HCT116 (cell line): Measurements from ENCODE around the gene SLC25A47. TPM values are rescaled to one million over a fixed set of nuclear protein-coding genes. Genes with fewer than 3 reads are reported as not detected.

Experiments
- ATAC-seq: fragments of 200-7000 bp; cut with Tn5 transposase; 2 replicates; pipeline ENCODE4 v1.9.1; 2020; ENCODE audit warnings: mild to moderate bottlenecking, moderate library complexity
- BruUV-seq: library from RNA; stranded (reverse); fragments of 400-500 nt; replicated peaks from 2 replicates; lab custom pipeline; 2021; lab: Mats Ljungman, UMichigan
- CTCF ChIA-PET: fragments of 300-600 bp; sonication (Branson Sonifier 250); formaldehyde crosslinking; loops from one replicate; lab custom pipeline; 2021; ENCODE audit warnings: antibody characterized with exemption; lab: Charles Lee
- POLR2A ChIA-PET: fragments of 300-600, 350-600 bp; sonication (Branson Sonifier 250); formaldehyde crosslinking; loops from one replicate; lab custom pipeline; 2021; ENCODE audit warnings: antibody characterized with exemption; lab: Charles Lee
- RAD21 ChIA-PET, 2 experiments: fragments of 300-600 bp; sonication (Branson Sonifier 250); formaldehyde crosslinking; loops; one replicate each; lab custom pipeline; 2023; ENCODE audit warnings: low total read pairs in 2 of 2; ENCODE audit not compliant: uncharacterized antibody in 2 of 2, unreplicated experiment in 2 of 2, low non-redundant PET in 1 of 2; lab: Charles Lee
- DNase-seq: peaks from one replicate; pipeline ENCODE4 v3.0.0-alpha.2; 2010; ENCODE audit warnings: low read depth, low spot score
- H2AFZ ChIP-seq: fragments of 200-600 bp; shearing (Covaris generic), sonication (generic); 2 replicates; pipeline ENCODE4 v1.6.1; 2017; ENCODE audit warnings: low read depth, mixed run types, mixed read lengths, antibody characterized with exemption, low read length; ENCODE audit not compliant: poor library complexity, severe bottlenecking
- H3K27ac ChIP-seq: 2 replicates; pipeline ENCODE4 v1.5.1; 2012; ENCODE audit warnings: low read depth, low read length
- H3K27me3 ChIP-seq: fragments of 200-600 bp; sonication (generic); 2 replicates; pipeline ENCODE4 v1.6.1; 2016; ENCODE audit warnings: mixed run types, low read length, mixed read lengths; ENCODE audit not compliant: insufficient read depth
- H3K36me3 ChIP-seq, 2 experiments: fragments of 200-500 bp in 1 of 2; fragments of 200-600 bp in 1 of 2; sonication (Bioruptor generic) in 1 of 2; sonication (generic) in 1 of 2; 2 replicates each; pipeline versions ENCODE4 v1.5.1 to v1.6.1; 2014 to 2016; ENCODE audit warnings: low read length in 2 of 2, inconsistent platforms in 1 of 2, mixed read lengths in 1 of 2, mixed run types in 1 of 2; ENCODE audit not compliant: insufficient read depth in 2 of 2, control insufficient read depth in 1 of 2
- H3K4me1 ChIP-seq, 2 experiments: fragments of 200-600 bp in 1 of 2; sonication (generic) in 1 of 2; 2 replicates each; pipeline versions ENCODE4 v1.5.1 to v1.6.1; 2012 to 2017; ENCODE audit warnings: low read length in 2 of 2, inconsistent platforms in 1 of 2, mild to moderate bottlenecking in 1 of 2, mixed read lengths in 1 of 2, mixed run types in 1 of 2, moderate library complexity in 1 of 2; ENCODE audit not compliant: insufficient read depth in 2 of 2, control insufficient read depth in 1 of 2
- H3K4me2 ChIP-seq: fragments of 200-600 bp; sonication (generic); 2 replicates; pipeline ENCODE4 v1.6.1; 2017; ENCODE audit warnings: mixed run types, low read length, mixed read lengths
- H3K4me3 ChIP-seq, 2 experiments: fragments of 200-600 bp in 1 of 2; sonication (generic) in 1 of 2; replicated peaks in 1 of 2; 2 replicates each; pipeline ENCODE4 v1.5.1; 2011 to 2016; ENCODE audit warnings: low read length in 2 of 2, control low read depth in 1 of 2, low read depth in 1 of 2, mild to moderate bottlenecking in 1 of 2, mixed read lengths in 1 of 2, mixed run types in 1 of 2
- H3K79me2 ChIP-seq: fragments of 200-600 bp; sonication (generic); 2 replicates; pipeline ENCODE4 v1.6.1; 2017; ENCODE audit warnings: mild to moderate bottlenecking, mixed run types, low read length, moderate library complexity, mixed read lengths; ENCODE audit not compliant: insufficient read depth
- H3K9ac ChIP-seq: fragments of 200-600 bp; sonication (generic); 2 replicates; pipeline ENCODE4 v1.6.1; 2016; ENCODE audit warnings: low read length, mixed read lengths
- H3K9me2 ChIP-seq: fragments of 200-600 bp; sonication (generic), shearing (Covaris generic); 2 replicates; pipeline ENCODE4 v1.6.1; 2017; ENCODE audit warnings: mixed run types, mild to moderate bottlenecking, moderate library complexity; ENCODE audit not compliant: insufficient read depth
- H3K9me3 ChIP-seq, 2 experiments: fragments of 200-500 bp in 1 of 2; fragments of 200-600 bp in 1 of 2; sonication (Bioruptor generic) in 1 of 2; sonication (generic) in 1 of 2; 2 replicates each; pipeline ENCODE4 v1.6.1; 2014 to 2017; ENCODE audit warnings: low read length in 2 of 2, mixed read lengths in 2 of 2, inconsistent platforms in 1 of 2, low read depth in 1 of 2, mild to moderate bottlenecking in 1 of 2, mixed run types in 1 of 2, moderate library complexity in 1 of 2; ENCODE audit not compliant: control insufficient read depth in 1 of 2, insufficient read depth in 1 of 2
- H4K20me1 ChIP-seq: fragments of 200-600 bp; sonication (generic), shearing (Covaris generic); 2 replicates; pipeline ENCODE4 v1.6.1; 2017; ENCODE audit warnings: mixed run types, mild to moderate bottlenecking, moderate library complexity; ENCODE audit not compliant: insufficient read depth
- ATF3 ChIP-seq: IDR thresholded peaks from 2 replicates; pipeline ENCODE4 v1.6.1; 2012
- CTCF ChIP-seq, 3 experiments: fragments of 200-600 bp in 1 of 3; sonication (generic) in 1 of 3; IDR thresholded peaks in 2 of 3; conservative IDR thresholded peaks in 1 of 3; 2 replicates each; pipeline ENCODE4 v1.5.1; 2012 to 2017; ENCODE audit warnings: low read depth in 2 of 3, low read length in 2 of 3, antibody characterized with exemption in 1 of 3, borderline replicate concordance in 1 of 3, control low read depth in 1 of 3, mild to moderate bottlenecking in 1 of 3, mixed read lengths in 1 of 3, mixed run types in 1 of 3, moderate library complexity in 1 of 3; ENCODE audit not compliant: insufficient read depth in 1 of 3
- EGR1 ChIP-seq: IDR thresholded peaks from 2 replicates; pipeline ENCODE4 v1.6.1; 2012; ENCODE audit warnings: low read depth
- ELF1 ChIP-seq: IDR thresholded peaks from 2 replicates; pipeline ENCODE4 v1.6.1; 2012; ENCODE audit warnings: low read depth, borderline replicate concordance
- EZH2 ChIP-seq: fragments of 200-600 bp; sonication (generic); IDR thresholded peaks from 2 replicates; pipeline ENCODE4 v1.6.1; 2017; ENCODE audit warnings: antibody characterized with exemption, mixed run types
- EZH2phosphoT487 ChIP-seq: fragments of 200-600 bp; IDR thresholded peaks from 2 replicates; pipeline ENCODE4 v1.6.1; 2018; ENCODE audit warnings: antibody characterized with exemption, borderline replicate concordance
- JUND ChIP-seq: IDR thresholded peaks from 2 replicates; pipeline ENCODE4 v1.6.1; 2012
- MAX ChIP-seq: IDR thresholded peaks from 2 replicates; pipeline ENCODE4 v1.6.1; 2012
- POLR2A ChIP-seq: IDR thresholded peaks from 2 replicates; pipeline ENCODE4 v1.7.0; 2011; ENCODE audit warnings: borderline replicate concordance; ENCODE audit not compliant: insufficient read depth, insufficient read length; ENCODE audit errors: extremely low read depth
- POLR2AphosphoS5 ChIP-seq: IDR thresholded peaks from 2 replicates; pipeline ENCODE4 v1.6.1; 2011; ENCODE audit warnings: mild to moderate bottlenecking, low read depth, low read length, moderate library complexity
- RAD21 ChIP-seq: IDR thresholded peaks from 2 replicates; pipeline ENCODE4 v1.6.1; 2012; ENCODE audit warnings: low read depth, mild to moderate bottlenecking
- SIN3A ChIP-seq: IDR thresholded peaks from 2 replicates; pipeline ENCODE4 v1.6.1; 2012; ENCODE audit warnings: low read depth
- SP1 ChIP-seq: IDR thresholded peaks from 2 replicates; pipeline ENCODE4 v1.6.1; 2012; ENCODE audit warnings: low read depth
- SRF ChIP-seq: IDR thresholded peaks from 2 replicates; pipeline ENCODE4 v1.6.1; 2012; ENCODE audit warnings: low read depth
- TCF7L2 ChIP-seq: IDR thresholded peaks from 2 replicates; pipeline ENCODE4 v1.7.0; 2011; ENCODE audit warnings: borderline replicate concordance, inconsistent platforms; ENCODE audit not compliant: insufficient read depth, insufficient read length; ENCODE audit errors: extremely low read depth
- YY1 ChIP-seq: IDR thresholded peaks from 2 replicates; pipeline ENCODE4 v1.6.1; 2011; ENCODE audit warnings: low read length, low read depth, moderate library complexity, mild to moderate bottlenecking; ENCODE audit not compliant: insufficient replicate concordance; ENCODE audit errors: extremely low read depth
- ZBTB33 ChIP-seq: IDR thresholded peaks from 2 replicates; pipeline ENCODE4 v1.6.1; 2011; ENCODE audit warnings: mild to moderate bottlenecking, low read length, moderate library complexity; ENCODE audit not compliant: insufficient replicate concordance; ENCODE audit errors: extremely low read depth
- ZNF274 ChIP-seq: fragments of 200-500 bp; sonication (Bioruptor generic); IDR thresholded peaks from 2 replicates; pipeline ENCODE4 v1.6.1; 2014; ENCODE audit warnings: mild to moderate bottlenecking, low read depth, low read length, inconsistent platforms
- intact Hi-C: fragments of 100-400 bp; cut with micrococcal nuclease; formaldehyde crosslinking; loops from 2 replicates; pipeline ENCODE4 v1.10.0; 2022
- total RNA-seq: library from RNA; stranded (reverse); gene quantifications from one replicate; pipeline ENCODE4 v1.2.1, GENCODE V29; 2021; ENCODE audit not compliant: unreplicated experiment

The SLC25A47 gene
- total RNA-seq, 1 experiment from 2014 or later: 0.17 TPM

- no peak for ATAC-seq
- no peak overlapping the region for H3K4me2 ChIP-seq
- POLR2A ChIA-PET: no interaction called here
Measured at GRCh38 chr14:100370003-100370402, 46.9 kb downstream of the SLC25A47 start.

GRCh38 chr14:100371773-100372172, 48.6 kb downstream of the SLC25A47 start:
- intact Hi-C loops: no loop called here
- Histone ChIP-seq H3K36me3 (peaks cover 0 to 8% of the 10 kb centered on the region in 2 experiments; a peak in 2 of 4 replicates), H3K27ac (no peak overlapping the region), H3K4me2 (no peak overlapping the region), H3K79me2 (peaks cover 24% of the 10 kb centered on the region), H3K9ac (no peak overlapping the region), H3K9me2 (no peaks in the 10 kb centered on the region), H2AFZ (no peak overlapping the region), H3K27me3 (no peaks in the 10 kb centered on the region), H3K9me3 (no peaks in the 10 kb centered on the region), H3K4me1 (peaks cover 4 to 8% of the 10 kb centered on the region in 2 experiments; a peak in 2 of 4 replicates), H3K4me3 (no peak overlapping the region), H4K20me1 (no peaks in the 10 kb centered on the region)
- ATAC-seq (no peak), DNase-seq (no peak)
- POLR2A ChIA-PET: no interaction called here
- RAD21 ChIA-PET: interaction anchor here in 1 of 2 experiments (0.7 kb wide), 1 partner anchor 1980 kb away, joined by 5 read pairs; no protein-coding TSS in a partner anchor
- BruUV-seq: no TSS peak
- CTCF ChIA-PET: no interaction called here
- no peak for TF ChIP-seq EGR1
- TF ChIP-seq MAX: no peak
- no peak for TF ChIP-seq YY1
- no peak for TF ChIP-seq TCF7L2
- no peak for TF ChIP-seq SP1
- no peak for TF ChIP-seq ZBTB33
- no peak for TF ChIP-seq SRF
- TF ChIP-seq EZH2phosphoT487: no peak
- no peak for TF ChIP-seq ZNF274
- no peak for TF ChIP-seq SIN3A
- no peak for TF ChIP-seq RAD21
- TF ChIP-seq EZH2: no peak
- TF ChIP-seq CTCF (IDR thresholded peaks at IDR 0.05 in 2 of 3, conservative IDR thresholded peaks at IDR 0.05 in 1 of 3; ENCODE audit: borderline replicate concordance in 1 of 3, insufficient read depth in 1 of 3, low read depth in 2 of 3, low read length in 2 of 3): no peak
- no peak for TF ChIP-seq JUND
- TF ChIP-seq ATF3: no peak

More at GRCh38 chr14:100370003-100370402, 46.9 kb downstream of the SLC25A47 start:
- Histone ChIP-seq H3K27me3 (no peaks in the 10 kb centered on the region), H3K9ac (no peak overlapping the region), H3K9me3 (no peaks in the 10 kb centered on the region), H2AFZ (no peak overlapping the region), H3K36me3 (peaks cover 0 to 8% of the 10 kb centered on the region in 2 experiments; a peak in 3 of 4 replicates), H3K9me2 (no peaks in the 10 kb centered on the region), H3K4me3 (no peak overlapping the region), H4K20me1 (no peaks in the 10 kb centered on the region), H3K27ac (no peak overlapping the region), H3K4me1 (peaks cover 1 to 3% of the 10 kb centered on the region in 2 experiments; a peak in 2 of 4 replicates), H3K79me2 (peaks cover 14% of the 10 kb centered on the region)
- ChIA-PET CTCF (no interaction called here), RAD21 (no interaction called here)
- intact Hi-C loops: no loop called here
- no TSS peak for BruUV-seq
- TF ChIP-seq POLR2A: no peak
- no peak for TF ChIP-seq POLR2AphosphoS5
- no peak for TF ChIP-seq ELF1
- DNase-seq: no peak
